OCI-LY7 (cell line): ENCODE results near the gene PRRT4.

Experiments used
- EZH2phosphoT487 ChIP-seq: fragments of 200-600 bp; sonication (generic); IDR thresholded peaks from 2 replicates; pipeline ENCODE4 v1.6.1; 2018; ENCODE audit warnings: low read depth, borderline replicate concordance, mild to moderate bottlenecking, mixed run types, antibody characterized with exemption, low read length, moderate library complexity, mixed read lengths
- TF ChIP-seq, protein P1 (sequence below): fragments of 200-600 bp; sonication (generic); conservative IDR thresholded peaks from 2 replicates; pipeline ENCODE4 v1.5.1; 2014; ENCODE audit warnings: mild to moderate bottlenecking, antibody characterized with exemption, low read length, moderate library complexity, mixed read lengths

DNA sequence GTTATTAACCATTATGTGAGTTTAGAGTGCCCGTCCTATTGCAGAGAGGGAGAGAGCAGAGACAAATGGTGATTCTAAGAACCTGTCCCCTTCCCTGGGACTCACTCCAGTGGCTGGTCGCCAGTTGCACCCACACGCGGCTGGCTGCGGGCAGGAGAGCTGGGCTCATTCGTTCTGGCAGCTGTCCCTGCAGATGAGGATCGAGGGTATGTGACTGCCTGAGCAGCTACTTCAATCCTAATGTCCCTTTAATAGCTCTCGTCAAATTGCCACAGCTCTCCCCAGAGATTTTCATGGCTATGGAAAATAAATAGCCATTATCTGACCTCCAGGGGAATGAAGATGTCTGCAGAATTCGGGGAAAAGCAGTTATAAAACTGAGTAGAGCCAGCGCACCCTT, 59.4 kb downstream of the PRRT4 start:
- TF ChIP-seq, protein P1, sequence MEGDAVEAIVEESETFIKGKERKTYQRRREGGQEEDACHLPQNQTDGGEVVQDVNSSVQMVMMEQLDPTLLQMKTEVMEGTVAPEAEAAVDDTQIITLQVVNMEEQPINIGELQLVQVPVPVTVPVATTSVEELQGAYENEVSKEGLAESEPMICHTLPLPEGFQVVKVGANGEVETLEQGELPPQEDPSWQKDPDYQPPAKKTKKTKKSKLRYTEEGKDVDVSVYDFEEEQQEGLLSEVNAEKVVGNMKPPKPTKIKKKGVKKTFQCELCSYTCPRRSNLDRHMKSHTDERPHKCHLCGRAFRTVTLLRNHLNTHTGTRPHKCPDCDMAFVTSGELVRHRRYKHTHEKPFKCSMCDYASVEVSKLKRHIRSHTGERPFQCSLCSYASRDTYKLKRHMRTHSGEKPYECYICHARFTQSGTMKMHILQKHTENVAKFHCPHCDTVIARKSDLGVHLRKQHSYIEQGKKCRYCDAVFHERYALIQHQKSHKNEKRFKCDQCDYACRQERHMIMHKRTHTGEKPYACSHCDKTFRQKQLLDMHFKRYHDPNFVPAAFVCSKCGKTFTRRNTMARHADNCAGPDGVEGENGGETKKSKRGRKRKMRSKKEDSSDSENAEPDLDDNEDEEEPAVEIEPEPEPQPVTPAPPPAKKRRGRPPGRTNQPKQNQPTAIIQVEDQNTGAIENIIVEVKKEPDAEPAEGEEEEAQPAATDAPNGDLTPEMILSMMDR = no peak
- TF ChIP-seq EZH2phosphoT487 = no peak
